CD4-positive, alpha-beta T cell treated with Interleukin-6 for 4 hours (primary cell): Measurements from ENCODE around the gene STK11.

Experiments used
- DNase-seq: peaks from one replicate; pipeline ENCODE4 v3.0.0-alpha.2; 2020; ENCODE audit warnings: mixed read lengths

The STK11 gene

DNA sequence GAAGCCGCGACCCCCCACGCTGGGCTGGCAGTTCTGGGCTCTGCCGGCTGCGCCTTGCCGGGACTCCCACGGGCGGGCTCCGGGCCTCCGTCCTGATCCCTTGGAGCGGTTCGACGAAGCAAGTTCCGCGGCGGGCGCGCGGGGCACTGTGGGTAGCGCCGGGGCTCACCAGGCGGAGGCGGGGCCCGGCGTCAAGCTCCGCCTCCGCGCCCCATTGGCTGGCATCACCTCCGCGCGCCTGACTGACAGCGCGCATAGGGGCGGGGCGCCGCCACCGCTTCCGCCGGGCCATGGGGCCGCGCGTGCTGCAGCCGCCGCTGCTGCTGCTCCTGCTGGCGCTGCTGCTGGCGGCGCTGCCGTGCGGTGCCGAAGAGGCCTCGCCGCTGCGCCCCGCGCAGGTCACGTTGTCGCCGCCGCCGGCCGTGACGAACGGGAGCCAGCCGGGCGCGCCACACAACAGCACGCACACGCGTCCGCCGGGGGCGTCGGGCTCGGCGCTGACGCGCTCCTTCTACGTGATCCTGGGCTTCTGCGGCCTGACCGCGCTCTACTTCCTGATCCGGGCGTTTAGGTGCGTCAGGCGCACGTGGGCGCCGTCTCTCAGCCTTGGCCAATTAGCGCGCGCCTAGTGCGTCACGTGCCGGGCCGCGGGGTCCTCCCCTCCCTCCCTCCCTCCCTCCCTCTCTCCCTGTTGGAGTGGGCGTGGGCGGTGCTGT, 69.8 kb downstream of the STK11 start, which contains the start of gene FAM174C:
Gene FAM174C (plus strand): TSS at position 271 of the 716 bp plus-strand sequence. CDS start 20 bp downstream, at position 291.
- DNase-seq: peak; percentile 97

DNA sequence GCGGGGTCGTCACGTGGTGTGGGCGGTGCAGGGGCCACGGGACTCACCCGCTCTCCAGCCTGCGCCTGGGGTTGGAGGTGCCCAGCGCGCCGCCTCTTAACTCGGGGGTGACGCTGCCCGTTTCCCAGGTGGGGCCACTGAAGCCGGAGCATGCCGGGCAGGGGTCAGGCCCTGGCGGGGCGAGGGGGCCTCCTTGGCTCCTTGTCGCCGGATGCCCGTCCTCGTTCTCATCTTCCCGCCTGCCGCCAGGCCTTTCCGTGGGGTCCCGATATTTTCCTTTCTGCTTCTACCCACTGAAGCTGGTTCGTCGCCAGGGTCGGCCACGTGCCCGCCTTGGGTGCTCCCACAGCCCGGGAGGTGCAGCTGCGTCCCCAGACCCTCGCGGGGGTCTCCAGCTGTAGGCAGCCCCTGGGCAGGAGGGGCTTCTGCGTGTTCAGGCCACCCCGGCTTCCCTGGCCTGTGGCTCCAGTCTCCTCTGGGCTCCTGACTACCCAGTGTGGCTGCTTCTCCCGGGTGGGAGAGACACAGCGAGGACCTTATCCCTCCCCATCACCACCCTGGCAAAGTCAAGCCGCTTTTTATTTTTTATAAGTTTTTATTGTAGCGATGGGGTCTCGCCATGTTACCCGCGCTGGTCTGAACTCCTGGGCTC, 70.5 kb downstream of the STK11 start:
- DNase-seq: no peak

DNA sequence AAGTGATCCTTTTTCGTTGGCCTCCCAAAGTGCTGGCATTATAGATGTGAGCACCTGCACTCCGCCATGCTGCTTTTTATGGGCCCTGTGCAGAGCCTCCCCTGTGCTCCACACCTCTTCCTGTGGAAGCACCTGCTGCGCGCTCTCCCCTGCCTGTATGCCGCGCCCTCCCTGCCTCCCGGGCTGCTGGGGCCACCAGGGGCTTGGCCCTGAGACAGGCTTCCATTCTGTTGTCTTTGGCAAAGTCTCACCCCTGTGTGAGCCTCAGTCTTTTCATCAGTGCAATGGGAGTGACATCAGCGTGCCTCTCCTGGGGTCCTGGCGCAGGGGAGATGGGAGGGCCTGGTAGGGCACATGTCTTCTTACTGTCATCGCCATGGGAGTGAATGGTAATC, 71.0 kb downstream of the STK11 start:
- peak; percentile 51 for DNase-seq

DNA sequence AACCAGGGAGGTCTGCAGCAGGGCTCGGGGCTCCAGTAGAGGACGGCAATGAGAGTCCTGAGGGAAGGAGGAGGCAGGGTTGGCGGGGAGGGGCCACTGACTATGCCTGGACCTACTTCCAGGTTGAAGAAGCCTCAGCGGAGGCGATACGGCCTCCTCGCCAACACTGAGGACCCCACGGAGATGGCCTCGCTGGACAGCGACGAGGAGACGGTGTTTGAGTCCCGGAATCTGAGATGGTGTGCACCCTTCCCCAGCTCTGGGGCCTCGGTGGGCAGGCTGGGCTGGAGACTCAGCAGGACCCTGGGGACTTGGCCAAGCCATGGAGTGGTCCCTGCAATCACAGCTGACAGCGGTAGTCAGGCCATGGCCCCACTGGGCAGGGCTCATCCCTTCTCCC, 71.5 kb downstream of the STK11 start:
- DNase-seq: no peak
